ENCODE data around the gene NET1.

Gene NET1

DNA sequence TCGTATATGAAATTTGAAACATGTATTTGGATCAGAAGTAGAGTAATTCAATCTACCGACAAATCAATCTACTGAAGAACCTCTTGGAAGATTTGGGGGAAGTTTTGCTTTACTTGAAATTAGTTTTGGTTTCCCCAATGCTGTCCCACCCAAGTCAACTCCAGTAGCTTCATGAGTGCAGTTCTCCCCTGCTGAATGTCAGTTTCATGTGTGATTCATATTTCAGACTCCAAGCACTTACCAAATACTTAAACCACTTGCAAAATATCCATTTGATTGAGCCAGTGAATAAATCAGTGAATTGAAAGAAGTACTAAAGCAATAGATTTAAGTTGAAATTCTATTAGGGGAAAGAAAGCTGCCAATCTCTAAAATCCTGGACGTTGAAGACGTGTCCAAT lies 77.7 kb downstream of the NET1 start:
- TF ChIP-seq, protein P1, sequence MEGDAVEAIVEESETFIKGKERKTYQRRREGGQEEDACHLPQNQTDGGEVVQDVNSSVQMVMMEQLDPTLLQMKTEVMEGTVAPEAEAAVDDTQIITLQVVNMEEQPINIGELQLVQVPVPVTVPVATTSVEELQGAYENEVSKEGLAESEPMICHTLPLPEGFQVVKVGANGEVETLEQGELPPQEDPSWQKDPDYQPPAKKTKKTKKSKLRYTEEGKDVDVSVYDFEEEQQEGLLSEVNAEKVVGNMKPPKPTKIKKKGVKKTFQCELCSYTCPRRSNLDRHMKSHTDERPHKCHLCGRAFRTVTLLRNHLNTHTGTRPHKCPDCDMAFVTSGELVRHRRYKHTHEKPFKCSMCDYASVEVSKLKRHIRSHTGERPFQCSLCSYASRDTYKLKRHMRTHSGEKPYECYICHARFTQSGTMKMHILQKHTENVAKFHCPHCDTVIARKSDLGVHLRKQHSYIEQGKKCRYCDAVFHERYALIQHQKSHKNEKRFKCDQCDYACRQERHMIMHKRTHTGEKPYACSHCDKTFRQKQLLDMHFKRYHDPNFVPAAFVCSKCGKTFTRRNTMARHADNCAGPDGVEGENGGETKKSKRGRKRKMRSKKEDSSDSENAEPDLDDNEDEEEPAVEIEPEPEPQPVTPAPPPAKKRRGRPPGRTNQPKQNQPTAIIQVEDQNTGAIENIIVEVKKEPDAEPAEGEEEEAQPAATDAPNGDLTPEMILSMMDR (IDR thresholded peaks at IDR 0.05; ENCODE audit: low read depth, low read length), result no peak
- no peak overlapping the region for H3K4me3 ChIP-seq (ENCODE audit: low read depth, low read length)

DNA sequence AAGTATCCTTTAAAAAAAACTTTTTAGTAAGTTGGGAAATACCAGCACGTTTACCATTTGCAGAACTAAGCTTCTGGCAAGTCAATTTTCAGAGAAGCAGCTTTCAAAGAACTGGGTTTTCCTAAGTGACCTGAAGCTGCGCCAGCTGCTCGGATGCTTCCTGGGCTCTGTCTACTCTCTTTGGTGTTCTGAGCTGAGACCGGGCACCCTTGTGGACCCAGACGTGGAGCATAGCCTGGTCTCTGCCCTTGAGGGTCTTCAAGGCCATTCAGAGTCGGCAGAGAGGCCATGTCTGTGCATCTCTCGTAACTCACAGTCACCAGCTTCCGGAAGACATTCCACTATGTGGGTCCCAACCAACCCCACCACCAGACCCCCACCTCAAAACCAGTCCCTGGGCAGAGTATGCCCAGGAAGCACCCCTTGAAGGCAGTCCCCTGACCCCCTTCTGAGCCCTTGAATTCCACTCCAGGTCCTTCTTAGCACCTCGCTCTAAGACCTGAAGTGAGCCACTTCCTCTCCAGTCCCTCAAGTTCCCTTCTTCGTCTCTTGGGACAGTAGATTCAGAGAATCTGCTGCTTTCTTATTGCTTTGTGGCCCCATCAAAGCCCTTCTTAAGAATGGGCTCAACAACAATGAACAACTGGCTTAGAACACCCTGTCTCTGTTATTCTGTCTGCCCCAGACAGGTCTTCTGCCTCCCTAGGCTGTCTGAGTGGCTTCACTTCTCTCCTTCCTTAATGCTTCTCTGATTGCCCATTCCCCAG lies 78.5 kb downstream of the NET1 start:
- TF ChIP-seq, protein P1 (IDR thresholded peaks at IDR 0.05; ENCODE audit: low read depth, low read length), result no peak
- H3K4me3 ChIP-seq (ENCODE audit: low read depth, low read length), result no peak overlapping the region

DNA sequence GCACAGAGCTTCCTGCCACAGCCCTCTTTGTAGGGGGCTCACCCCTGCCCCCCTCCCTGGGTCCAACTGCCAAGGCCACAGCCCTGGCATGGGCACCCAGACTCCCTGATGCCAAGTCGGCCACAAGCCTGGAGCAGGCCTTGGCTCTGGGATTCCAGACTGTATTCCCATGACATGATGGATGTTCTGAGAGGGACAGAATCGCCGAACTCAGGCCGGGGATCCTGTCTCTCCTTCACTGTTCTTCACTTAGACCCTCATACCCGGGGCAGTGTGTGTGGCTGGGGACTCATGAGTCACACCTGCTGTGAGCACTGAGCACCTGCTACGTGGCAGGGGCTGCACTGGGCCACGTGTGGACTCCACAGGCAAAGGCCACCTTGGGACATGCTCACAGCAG lies 79.1 kb downstream of the NET1 start:
- no peak overlapping the region for H3K4me3 ChIP-seq (ENCODE audit: low read depth, low read length)
- TF ChIP-seq, protein P1 (IDR thresholded peaks at IDR 0.05; ENCODE audit: low read depth, low read length), result no peak

DNA sequence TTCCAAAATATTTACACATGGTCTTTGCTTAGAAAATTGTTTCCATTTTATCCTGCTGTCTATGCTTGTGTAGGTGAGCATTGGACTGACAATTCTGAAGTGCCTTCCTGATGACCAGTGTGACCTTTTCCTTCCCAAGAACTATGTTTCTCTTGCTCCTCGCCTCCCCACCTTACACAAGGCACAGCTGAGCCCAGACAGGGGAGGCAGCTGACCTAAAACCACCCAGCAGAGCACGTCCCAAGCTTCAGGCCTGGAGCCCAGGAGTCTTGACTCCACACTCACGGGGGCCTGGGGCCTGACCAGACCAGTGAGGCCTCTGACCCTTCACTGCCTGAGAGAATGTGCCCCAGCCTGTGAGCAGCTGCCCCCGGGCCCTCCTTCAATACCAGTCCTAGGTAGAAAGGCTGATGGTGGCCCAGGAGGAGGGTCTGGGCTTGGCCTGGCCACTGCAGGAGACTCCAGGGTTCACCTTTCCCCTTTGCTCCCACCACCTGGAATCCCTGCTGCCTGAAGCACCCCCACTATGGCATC lies 80.0 kb downstream of the NET1 start:
- TF ChIP-seq, protein P1 (IDR thresholded peaks at IDR 0.05; ENCODE audit: low read depth, low read length), result no peak
- no peak overlapping the region for H3K4me3 ChIP-seq (ENCODE audit: low read depth, low read length)

DNA sequence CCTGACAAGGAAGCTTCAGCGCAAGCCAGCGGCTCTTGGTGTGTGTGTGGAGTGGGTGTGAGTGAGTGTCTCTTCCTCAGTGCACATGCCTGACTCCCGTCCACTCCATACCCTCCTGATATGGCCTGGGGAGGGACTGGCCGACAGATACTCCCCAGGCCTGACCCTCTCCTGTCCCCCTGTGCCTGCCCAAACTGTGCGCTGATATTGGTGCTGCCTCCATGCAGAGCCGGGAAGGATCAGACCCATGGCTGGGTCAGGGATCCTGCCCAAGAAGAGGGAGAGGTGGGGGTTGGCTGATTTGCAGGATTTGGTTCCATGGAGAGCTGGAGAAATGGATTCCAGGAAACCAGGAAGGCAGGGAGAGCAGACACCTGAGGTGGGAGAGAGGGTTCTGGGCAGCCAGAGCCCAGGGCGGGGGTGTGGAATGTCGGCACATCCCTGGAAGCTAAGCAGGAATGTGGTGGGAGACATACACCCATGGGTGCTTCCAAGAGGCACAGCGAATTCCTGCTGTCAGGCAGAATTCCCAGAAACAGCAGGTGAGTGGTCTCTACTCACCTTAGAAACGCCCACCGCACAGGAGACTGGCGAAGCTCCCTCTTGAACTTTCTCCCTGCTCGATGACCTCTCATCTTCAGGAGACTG lies 80.7 kb downstream of the NET1 start:
- TF ChIP-seq, protein P1 (IDR thresholded peaks at IDR 0.05; ENCODE audit: low read depth, low read length), result no peak
- H3K4me3 ChIP-seq (ENCODE audit: low read depth, low read length), result no peak overlapping the region

DNA sequence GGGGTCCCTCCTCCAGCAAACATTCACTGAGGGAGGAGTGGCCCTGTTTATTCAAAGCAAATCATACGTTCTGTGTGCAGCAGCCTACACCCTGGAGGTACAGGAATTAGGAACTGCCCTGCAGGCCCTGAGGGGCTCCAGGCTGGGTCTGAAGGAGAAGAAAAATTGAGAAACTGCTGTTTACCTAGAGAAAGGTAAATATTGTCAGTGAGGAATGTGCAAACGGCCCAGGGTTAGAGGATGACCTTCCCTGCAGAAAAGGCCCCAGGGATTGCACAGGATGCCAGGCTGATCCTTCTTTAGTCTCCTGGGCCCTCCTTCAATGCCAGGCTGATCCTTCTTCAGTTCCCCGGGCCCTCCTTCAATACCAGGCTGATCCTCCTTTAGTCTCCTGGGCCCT lies 81.3 kb downstream of the NET1 start:
- H3K4me3 ChIP-seq (ENCODE audit: low read depth, low read length), result no peak overlapping the region
- TF ChIP-seq, protein P1 (IDR thresholded peaks at IDR 0.05; ENCODE audit: low read depth, low read length), result no peak

DNA sequence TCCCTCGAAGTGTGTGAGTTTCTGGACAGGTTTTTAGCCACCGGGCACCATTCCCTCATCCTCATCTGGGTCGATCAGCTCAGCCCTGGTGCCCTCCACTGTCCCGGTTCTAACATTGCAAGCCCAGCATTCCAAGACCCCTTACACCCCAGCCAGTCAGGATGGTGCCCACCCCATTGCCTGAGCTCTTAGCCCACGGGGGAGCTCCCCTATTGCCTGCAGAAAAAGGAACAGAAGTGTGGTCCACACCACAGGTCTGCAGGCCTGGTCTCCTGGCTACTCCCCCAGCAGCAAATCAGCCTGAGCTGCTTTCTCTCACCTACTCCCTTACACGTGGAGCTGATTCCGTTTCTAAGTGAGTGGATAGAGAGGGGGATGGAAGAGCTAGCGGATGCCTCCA lies 82.3 kb downstream of the NET1 start:
- no peak overlapping the region for H3K4me3 ChIP-seq (ENCODE audit: low read depth, low read length)
- TF ChIP-seq, protein P1 (IDR thresholded peaks at IDR 0.05; ENCODE audit: low read depth, low read length), result no peak
